Articular chondrocyte of knee joint (primary cell): ENCODE results near the gene SLC52A3. TPM values are rescaled to one million over a fixed set of nuclear protein-coding genes. Genes with fewer than 3 reads are reported as not detected.

ENCODE experiments used
- total RNA-seq: library from RNA; depleted of rRNA; stranded (reverse); fragments of >200 nt; gene quantifications from 2 replicates; pipeline ENCODE4 v1.2.3, GENCODE V29; 2012

The SLC52A3 gene
- total RNA-seq: not detected in 2 replicates

DNA sequence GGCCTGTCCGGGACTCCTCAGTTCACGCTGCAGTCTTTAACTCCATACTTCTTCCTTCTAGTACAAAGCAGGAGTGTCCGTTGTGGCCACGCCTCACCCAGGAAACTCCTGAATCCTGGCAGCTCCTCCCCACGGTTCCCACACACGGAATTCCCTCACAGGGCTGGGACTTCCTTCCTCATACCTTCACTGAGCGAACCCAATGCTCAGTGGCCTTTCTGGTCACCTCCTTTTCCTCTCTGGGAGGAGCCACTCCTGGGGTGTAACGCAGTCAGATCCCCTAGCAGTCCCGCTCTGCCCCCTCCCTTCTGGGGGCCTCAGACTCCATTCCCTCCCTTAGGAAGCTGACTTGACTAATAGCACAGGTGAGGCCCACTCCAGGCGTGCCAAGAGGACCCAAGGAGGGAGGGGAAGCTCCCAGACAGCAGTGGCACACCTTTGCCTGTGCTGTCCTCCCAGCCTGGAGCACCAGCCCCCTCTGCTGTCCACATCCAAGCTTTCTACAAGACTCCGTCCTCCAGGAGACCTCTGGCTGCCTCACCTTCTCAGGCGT lies at the start of gene SLC52A3:
SLC52A3 (minus strand) TSS at position 75 of the 553 bp plus-strand sequence. CDS start 2,726 bp downstream, outside the sequence.

Other genes with a start within 250 kb of the SLC52A3 start
- 107 and 126 TPM in 2 replicates for gene CSNK2A1, start 224.7 kb downstream of the SLC52A3 start, total RNA-seq
- not detected in 2 replicates for gene TCF15, start 158.2 kb downstream of the SLC52A3 start, total RNA-seq
- gene SRXN1, start 115.3 kb downstream of the SLC52A3 start, total RNA-seq: 49.0 and 65.5 TPM in 2 replicates
- not detected in 2 replicates for gene SCRT2, start 92.7 kb downstream of the SLC52A3 start, total RNA-seq
- 5.2 and 7.0 TPM in 2 replicates for gene FAM110A, start 65.2 kb upstream of the SLC52A3 start, total RNA-seq
- under 0.01 TPM in 1 of 2 replicates, not detected in the other for gene ANGPT4, start 147.8 kb upstream of the SLC52A3 start, total RNA-seq
- under 0.01 TPM in 1 of 2 replicates, not detected in the other for gene RSPO4, start 233.8 kb upstream of the SLC52A3 start, total RNA-seq